CD4-positive, alpha-beta T cell treated with Interleukin-15 for 4 hours (primary cell): ENCODE results near the gene ZNF497.

Experiments used
- DNase-seq: peaks from one replicate; pipeline ENCODE4 v3.0.0-alpha.2; 2020; ENCODE audit warnings: low spot score

The ZNF497 gene

DNA sequence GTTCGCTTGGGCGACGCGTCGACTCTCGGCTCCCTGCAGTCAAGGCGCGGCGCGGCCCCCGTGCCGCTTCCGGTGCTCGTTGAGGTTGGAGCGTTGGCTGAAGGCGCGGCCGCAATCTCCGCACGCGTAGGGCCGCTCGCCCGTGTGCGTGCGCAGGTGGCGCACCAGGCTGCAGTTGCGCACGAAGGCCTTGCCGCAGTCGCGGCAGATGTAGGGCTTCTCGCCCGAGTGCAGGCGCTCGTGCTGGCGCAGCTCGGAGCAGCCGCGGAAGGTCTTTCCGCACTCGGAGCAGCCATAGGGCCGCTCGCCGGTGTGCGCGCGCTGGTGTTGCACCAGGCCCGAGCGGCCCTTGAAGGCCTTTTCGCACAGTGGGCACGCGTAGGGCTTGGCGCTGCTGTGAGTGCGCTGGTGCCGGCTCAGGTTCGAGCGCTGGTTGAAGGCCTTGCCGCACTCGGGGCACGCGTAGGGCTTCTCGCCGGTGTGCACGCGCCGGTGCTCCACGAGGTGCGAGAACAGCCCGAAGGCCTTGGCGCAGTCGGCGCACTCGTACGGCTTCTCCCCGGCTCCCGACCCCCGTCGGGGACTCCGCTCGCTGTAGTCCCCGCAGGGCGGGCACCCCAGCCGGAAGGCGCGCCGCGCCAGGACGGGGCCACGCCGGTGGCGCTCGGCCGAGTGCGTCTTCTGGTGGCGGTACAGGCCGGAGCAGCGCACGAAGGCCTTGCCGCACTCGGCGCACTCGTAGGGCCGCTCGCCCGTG, 5.3 kb upstream of the ZNF497 start:
- no peak for DNase-seq

- DNase-seq, result no peak
Observed at GRCh38 chr19:58366585-58367430, 4.3 kb upstream of the ZNF497 start.

- DNase-seq, result no peak
Observed at GRCh38 chr19:58364146-58364545, 1.6 kb upstream of the ZNF497 start.

DNA sequence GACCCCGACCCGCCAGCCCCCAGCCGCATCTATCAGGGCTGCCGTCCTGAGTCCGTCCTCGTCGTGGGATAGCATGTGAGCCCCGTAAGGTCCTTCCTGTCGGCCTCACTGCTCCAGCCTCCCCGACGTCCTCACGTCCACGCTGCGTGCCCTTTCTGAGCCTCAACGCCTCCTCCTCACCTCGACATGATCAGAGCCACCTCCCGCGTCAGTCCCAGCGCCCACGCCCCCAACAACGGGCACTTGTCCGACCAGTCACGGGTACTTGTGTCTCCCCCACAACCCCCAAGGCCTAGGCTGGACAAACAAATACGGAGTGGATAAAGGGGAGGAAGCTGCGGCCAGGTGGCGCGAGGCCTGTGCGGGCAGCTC, 665 bp downstream of the ZNF497 start:
- peak; percentile 28 for DNase-seq

GRCh38 chr19:58357481-58358145, 4.9 kb downstream of the ZNF497 start:
- DNase-seq, result no peak

DNA sequence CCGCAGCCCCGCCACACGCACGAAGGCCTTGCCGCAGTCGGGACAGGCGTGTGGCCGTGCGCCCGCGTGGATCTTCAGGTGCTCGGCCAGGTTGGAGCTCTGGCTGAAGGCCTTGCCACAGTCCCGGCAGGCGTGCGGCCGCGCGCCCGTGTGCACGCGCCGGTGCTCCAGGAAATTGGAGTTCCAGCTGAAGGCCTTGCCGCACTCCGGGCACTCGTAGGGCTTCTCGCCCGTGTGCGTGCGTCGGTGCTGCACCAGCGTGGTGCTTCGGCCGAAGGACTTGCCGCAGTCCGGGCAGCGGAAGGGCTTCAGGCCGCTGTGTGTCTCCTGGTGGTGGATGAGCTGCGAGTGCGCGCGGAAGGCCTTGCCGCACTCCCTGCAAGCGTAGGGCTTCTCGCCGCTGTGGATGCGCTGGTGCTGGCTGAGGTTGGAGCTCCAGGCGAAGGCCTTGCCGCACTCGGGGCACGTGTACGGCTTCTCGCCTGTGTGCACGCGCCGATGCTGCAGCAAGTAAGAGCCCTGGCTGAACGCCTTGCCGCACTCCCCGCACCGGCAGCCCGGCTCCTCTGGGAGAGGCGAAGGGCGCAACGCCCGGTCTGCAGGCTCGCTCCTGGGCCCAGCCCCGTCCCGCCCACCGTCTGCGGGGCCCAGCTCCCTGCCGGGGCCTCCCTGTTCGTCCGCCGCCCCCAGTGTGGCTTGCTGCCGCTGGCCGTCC, 5.6 kb downstream of the ZNF497 start:
- DNase-seq, result no peak

GRCh38 chr19:58355908-58356765, 6.4 kb downstream of the ZNF497 start:
- DNase-seq, result peak; percentile 9

DNA sequence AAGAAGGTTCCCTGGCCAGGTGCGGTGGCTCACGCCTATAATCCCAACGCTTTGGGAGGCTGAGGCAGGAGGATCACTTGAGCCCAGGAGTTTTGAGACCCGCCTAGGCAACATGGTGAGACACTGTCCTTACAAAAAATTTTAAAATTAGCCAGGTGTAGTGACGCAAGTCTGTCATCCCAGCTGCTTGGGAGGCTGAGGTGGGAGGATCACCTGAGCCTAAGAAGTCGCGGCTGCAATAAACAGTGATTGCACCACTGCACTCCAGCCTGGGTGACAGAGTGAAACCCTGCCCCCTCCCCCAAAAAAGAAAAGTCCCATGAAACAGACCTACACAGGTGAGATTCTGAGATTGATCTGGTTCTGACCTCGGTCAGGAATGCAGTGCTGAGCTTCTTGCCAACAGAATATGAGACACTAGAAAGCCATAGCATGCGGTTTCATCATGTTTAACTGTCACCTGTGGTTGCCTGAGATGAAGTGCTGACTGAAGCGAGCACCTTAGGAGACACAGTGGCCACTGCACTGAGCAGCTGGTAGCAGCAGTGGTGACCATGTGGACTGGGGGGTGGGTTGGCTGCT, 7.2 kb downstream of the ZNF497 start:
- no peak for DNase-seq

DNA sequence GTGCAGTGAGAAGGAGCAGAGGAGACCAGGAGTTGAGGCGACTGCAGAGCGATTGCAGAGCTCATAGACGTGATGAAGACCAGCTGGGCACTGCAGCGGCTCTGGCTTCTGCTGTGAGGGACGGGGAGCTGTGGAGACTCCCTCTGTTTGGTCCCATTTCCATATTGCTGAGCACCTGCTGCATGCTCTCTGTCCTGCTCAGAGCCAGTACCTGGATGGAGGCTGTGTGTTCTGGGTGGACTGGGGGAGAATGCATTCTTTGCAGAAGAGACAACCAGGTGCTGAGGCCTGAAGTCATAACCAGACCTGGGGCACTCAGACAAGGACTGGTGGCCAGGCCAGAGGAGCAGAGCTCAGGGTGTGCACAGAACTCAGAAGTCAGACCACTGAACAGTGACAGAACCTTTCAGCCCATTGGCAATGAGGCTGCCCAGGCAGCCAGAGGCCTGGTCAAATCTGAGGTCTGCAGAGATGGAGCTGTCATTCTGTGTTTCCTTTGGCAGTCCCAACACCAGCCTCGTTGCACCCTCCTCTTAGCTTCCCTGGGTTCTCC, 8.0 kb downstream of the ZNF497 start:
- DNase-seq, result no peak

DNA sequence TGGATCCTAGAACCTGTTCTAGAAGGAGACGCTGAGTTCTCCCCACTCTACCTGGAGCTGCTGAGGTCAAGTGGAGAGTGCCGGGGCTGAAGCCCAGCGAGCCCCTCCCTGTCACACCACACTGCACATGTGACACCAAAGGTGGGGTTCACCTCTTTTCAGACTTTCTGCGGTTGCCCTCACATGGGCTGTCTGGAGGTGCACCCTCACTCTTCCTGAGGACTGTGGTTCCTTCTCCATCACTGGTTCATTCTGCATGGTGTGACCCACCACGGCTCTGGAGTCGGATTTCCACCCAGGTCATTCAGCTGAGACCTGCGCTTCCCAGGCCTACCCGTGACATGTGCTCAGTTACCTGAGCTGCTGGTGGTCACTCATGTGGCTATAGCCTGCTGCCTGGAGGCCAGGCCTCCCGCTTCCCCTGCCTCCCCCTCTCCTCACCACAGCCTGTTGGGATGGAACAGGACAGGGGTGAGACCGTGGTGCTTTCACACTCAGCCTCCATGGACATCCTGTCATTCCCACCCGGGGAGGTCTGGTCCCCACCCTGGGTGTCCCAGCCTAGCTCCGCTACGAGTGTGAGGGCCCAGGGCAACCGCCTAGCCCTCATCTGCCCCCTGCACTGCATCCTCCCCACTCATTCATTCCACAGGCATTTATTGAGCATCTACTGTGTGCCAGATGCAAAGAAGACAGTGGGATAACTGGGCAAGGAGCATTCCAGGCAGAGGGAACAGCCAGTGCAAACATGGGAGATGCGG, 8.7 kb downstream of the ZNF497 start:
- no peak for DNase-seq

GRCh38 chr19:58352760-58353671, 9.5 kb downstream of the ZNF497 start, which contains the start of gene A1BG:
Gene A1BG, minus strand, starts transcription at chr19:58353492. Its CDS starts 55 bp downstream, at chr19:58353437.
- no peak for DNase-seq

- no peak for DNase-seq
Observed at GRCh38 chr19:58351990-58352755, 10.4 kb downstream of the ZNF497 start.

DNA sequence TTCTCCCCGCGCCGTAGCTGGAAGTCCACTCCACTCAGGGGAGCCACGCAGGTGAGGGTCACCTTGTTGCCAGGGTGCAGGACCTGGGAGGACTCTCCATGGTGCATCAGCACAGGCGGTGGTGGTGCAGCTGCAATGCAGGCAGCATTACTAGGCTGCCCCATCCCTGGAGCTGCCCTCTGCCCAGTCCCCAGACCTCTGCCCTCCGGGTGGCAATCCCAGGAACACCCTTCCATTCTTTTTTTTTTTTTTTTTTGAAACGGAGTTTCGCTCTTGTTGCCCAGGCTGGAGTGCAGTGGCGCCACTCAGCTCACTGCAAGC, 11.0 kb downstream of the ZNF497 start:
- DNase-seq, result no peak

DNA sequence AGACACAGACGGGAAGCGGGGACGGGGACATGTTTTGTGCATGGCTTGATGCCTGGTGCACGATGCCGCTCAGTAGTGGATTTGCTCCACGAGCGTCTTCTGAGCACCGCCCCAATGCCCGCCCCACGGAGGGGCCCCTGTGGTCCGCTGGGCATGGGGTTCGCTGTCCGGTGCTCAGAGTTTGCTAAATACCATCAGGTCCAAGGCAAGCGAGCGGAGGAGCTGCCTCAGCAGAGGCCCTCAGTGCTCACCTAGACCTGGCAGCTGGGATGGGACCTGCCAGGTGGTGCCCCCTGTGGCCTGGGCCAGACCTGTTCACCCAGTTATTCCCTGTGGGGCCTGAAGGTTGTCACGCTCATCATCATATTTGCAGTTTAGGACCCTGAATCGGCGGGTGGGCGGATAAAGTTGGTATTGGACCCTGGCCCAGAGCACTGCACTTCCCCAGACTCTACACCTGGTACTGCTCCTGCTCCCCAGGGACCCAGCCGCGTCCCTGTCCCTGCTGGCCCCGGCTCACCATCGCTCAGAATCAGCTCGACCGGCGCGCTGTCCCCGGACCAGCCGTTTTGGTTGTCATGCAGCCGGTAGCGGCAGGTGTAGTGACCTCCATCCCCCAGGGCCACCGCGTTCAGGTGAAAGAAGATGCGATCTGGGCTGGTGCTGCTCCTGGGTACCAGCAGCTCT, 11.5 kb downstream of the ZNF497 start:
- no peak for DNase-seq

GRCh38 chr19:58350001-58350861, 12.3 kb downstream of the ZNF497 start:
- DNase-seq, result no peak

GRCh38 chr19:58349590-58349989, 13.0 kb downstream of the ZNF497 start:
- DNase-seq, result no peak
